Activated T-cell treated with anti-CD3 and anti-CD28 coated beads, Interleukin-2, amount 50 U/mL, for 72 hours (primary cell): ENCODE results near the gene NRCAM. TPM values are rescaled to one million over a fixed set of nuclear protein-coding genes. Genes with fewer than 3 reads are reported as not detected.
"Not testable (repeated sequence)": the region's sequence is repeated elsewhere in the genome, so short reads cannot be mapped to it uniquely, and the experiment has no call there.

Experiments
- ATAC-seq, 2 donors: fragments of 150-1000 bp; cut with Tn5 transposase; replicated peaks in 1 of 2; 2 replicates each; pipeline ENCODE4 v1.10.0; 2021; ENCODE audit warnings: moderate library complexity in 2 of 2, mild to moderate bottlenecking in 1 of 2
- DNase-seq, 2 donors: peaks; one replicate each; pipeline ENCODE4 v3.0.0; 2021 to 2022; ENCODE audit warnings: mixed read lengths in 1 of 2
- H3K27ac Mint-ChIP-seq: one replicate; pipeline ENCODE4 v1.8.0; 2022; ENCODE audit warnings: mild to moderate bottlenecking, moderate library complexity, mixed read lengths
- H3K27me3 Mint-ChIP-seq: one replicate; pipeline ENCODE4 v1.8.0; 2022; ENCODE audit warnings: low read depth, mixed read lengths
- H3K36me3 Mint-ChIP-seq, 2 donors: one replicate each; pipeline ENCODE4 v1.8.0; 2022; ENCODE audit warnings: mixed read lengths in 2 of 2, mild to moderate bottlenecking in 1 of 2; ENCODE audit not compliant: insufficient read depth in 2 of 2
- H3K4me1 Mint-ChIP-seq: one replicate; pipeline ENCODE4 v1.8.0; 2022; ENCODE audit warnings: low read depth, mixed read lengths
- H3K4me3 Mint-ChIP-seq, 2 donors: one replicate each; pipeline ENCODE4 v1.8.0; 2022; ENCODE audit warnings: mild to moderate bottlenecking in 2 of 2, mixed read lengths in 2 of 2, moderate library complexity in 2 of 2
- H3K9me3 Mint-ChIP-seq, 2 donors: one replicate each; pipeline ENCODE4 v1.8.0; 2022; ENCODE audit warnings: mixed read lengths in 2 of 2
- total RNA-seq, 2 donors: library from RNA; stranded (reverse); gene quantifications; one replicate each; pipeline ENCODE4 v1.2.3, GENCODE V29; 2022

The NRCAM gene
- total RNA-seq, 2 donors from 2014 or later, result 2.5 to 4.1 TPM

DNA sequence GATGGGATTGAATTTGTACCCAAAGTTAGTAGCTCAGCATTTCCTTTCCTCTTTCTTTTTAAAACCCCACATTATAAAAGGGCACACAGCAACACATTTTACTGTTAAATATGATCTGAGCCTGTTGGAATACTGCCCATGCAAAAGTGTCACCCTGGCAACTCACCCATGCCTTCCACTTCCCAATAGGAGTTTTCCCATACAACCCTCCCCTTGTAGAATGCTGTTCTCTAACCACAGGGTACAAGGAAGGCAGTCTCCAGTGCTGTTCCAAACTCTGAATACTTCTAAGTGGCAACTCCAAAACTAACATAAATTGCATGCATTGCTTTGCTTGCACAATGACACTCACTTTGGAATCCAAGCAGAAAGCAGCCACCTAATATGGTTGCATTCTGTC lies 60.8 kb downstream of the NRCAM start:
- DNase-seq (no peak), ATAC-seq (no peak)
- Mint-ChIP-seq H3K27me3 (peaks cover 11% of the 10 kb centered on the region), H3K9me3 (peaks cover under 1% of the 10 kb centered on the region in 2 donors), H3K4me3 (no peak overlapping the region), H3K27ac (no peak overlapping the region), H3K36me3 (no peaks in the 10 kb centered on the region), H3K4me1 (no peaks in the 10 kb centered on the region)

DNA sequence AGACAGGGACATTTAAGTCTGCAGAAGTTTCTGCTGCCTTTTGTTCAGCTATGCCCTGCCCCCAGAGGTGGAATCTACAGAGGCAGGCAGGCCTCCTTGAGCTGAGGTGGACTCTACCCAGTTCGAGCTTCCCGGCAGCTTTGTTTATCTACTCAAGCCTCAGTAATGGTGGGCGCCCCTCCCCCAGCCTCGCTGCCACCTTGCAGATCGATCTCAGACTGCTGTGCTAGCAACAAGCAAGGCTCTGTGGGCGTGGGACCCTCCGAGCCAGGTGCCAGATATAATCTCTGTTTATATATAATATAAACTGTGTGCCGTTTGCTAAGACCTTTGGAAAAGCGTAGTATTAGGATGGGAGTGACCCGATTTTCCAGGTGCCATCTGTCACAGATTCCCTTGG lies 63.1 kb downstream of the NRCAM start:
- H3K36me3 Mint-ChIP-seq, H3K27ac Mint-ChIP-seq, H3K4me1 Mint-ChIP-seq, DNase-seq, ATAC-seq, H3K4me3 Mint-ChIP-seq, H3K27me3 Mint-ChIP-seq, H3K9me3 Mint-ChIP-seq: not testable (repeated sequence)

DNA sequence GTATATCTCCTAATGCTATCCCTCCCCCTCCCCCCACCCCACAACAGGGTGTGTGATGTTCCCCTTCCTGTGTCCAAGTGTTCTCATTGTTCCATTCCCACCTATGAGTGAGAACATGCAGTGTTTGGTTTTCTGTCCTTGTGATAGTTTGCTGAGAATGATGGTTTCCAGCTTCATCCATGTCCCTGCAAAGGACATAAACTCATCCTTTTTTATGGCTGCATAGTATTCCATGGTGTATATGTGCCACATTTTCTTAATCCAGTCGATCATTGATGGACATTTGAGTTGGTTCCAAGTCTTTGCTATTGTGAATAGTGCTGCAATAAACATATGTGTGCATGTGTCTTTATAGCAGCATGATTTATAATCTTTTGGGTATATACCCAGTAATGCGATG lies 68.5 kb downstream of the NRCAM start:
- H3K27me3 Mint-ChIP-seq, H3K27ac Mint-ChIP-seq, ATAC-seq, H3K4me1 Mint-ChIP-seq, H3K9me3 Mint-ChIP-seq, H3K4me3 Mint-ChIP-seq, H3K36me3 Mint-ChIP-seq, DNase-seq: not testable (repeated sequence)

DNA sequence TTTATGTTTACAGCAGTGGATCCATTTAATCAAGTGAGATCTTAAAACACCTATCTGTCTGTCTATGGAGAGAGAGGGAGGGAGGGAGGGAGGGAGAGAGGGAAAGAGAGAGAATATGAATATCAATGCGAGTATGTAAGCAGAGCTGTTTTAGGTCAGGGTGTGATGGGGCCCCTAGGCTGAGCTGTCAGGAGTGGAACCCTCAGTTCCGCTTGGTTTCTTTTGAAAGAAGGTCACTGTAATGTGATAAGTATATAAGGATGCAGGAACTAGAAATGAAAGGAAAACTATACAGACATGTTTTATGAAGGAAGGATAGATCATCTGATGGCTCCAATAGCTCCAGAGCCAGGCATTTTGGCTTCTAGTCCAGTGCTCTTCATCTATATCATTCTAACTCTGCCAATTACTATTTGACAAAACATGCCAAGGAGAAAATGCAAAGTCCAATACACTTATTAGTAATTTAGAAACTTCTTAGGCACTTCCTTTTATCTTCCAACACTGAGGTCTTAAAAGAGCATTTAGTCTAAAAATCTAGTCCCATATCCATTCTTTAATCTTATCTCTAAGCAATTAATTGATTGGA lies 70.3 kb downstream of the NRCAM start:
- Mint-ChIP-seq H3K9me3 (peaks cover 6 to 7% of the 10 kb centered on the region in 2 donors), H3K36me3 (no peaks in the 10 kb centered on the region), H3K27me3 (no peaks in the 10 kb centered on the region), H3K4me1 (no peaks in the 10 kb centered on the region), H3K4me3 (no peak overlapping the region), H3K27ac (no peak overlapping the region)
- ATAC-seq (no peak), DNase-seq (no peak)

DNA sequence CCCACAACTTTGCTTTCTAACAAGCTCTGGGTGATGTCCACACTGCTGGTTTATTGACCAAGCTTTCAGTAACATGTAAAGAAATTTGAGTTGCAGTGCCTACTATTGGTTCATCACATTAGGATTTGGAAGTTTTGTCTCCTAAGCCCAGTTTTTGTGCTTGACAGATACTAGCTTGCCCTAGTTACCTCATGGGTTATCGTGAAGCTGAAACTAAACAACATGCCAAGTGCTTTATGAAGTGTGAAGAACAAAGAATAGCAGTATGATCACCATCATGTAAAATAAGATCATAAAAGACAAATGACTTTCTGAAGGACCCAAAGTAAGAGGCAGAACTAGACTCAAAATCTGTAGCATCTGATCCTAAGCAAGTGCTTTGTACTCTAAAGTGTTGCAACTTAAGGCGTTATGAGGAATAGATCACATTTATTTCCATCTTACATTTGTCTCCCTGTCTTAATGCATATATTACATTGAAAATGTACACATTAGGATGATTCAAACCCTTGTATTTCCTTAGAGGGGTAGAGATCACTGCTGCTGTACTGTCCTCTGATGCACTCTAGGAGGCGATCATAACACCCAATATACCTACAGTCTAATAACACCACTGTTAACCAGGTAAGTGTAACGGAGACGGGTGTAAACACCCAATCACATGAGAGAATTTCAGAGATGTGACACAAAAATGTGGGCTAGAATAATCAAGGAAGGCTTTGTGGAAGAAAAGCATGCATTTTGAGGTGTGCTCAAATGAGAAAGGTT lies 71.3 kb downstream of the NRCAM start:
- H3K4me1 Mint-ChIP-seq, result no peaks in the 10 kb centered on the region
- H3K27ac Mint-ChIP-seq, result no peak overlapping the region
- no peak for DNase-seq
- no peak overlapping the region for H3K4me3 Mint-ChIP-seq
- no peaks in the 10 kb centered on the region for H3K27me3 Mint-ChIP-seq
- H3K9me3 Mint-ChIP-seq, result peaks cover 2 to 5% of the 10 kb centered on the region in 2 donors
- ATAC-seq, result peak in 1 of 2 donors; percentile 60
- H3K36me3 Mint-ChIP-seq, result no peaks in the 10 kb centered on the region

DNA sequence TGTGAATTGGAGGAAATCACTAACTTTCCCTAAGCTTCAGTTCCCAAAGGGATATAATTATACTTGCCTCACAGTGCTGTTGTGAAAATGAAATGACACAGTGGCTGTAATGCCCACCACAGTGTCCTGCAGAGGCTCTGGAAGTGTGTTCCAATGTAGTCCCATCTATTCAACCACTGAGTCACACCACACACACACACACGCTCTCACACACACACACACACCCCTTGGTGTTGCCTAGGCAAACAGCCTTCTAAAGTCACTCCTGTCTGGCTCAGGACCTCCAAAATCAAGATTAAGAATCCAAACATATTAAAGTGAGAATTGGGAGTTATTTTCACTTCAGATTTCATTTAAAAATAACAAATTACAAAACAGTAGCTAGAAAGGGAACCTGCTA lies 73.3 kb downstream of the NRCAM start:
- Mint-ChIP-seq H3K4me1 (no peaks in the 10 kb centered on the region), H3K27ac (no peak overlapping the region), H3K4me3 (no peak overlapping the region), H3K27me3 (peaks cover 6% of the 10 kb centered on the region), H3K36me3 (no peaks in the 10 kb centered on the region), H3K9me3 (no peaks in the 10 kb centered on the region)
- no peak for ATAC-seq
- DNase-seq, result no peak

DNA sequence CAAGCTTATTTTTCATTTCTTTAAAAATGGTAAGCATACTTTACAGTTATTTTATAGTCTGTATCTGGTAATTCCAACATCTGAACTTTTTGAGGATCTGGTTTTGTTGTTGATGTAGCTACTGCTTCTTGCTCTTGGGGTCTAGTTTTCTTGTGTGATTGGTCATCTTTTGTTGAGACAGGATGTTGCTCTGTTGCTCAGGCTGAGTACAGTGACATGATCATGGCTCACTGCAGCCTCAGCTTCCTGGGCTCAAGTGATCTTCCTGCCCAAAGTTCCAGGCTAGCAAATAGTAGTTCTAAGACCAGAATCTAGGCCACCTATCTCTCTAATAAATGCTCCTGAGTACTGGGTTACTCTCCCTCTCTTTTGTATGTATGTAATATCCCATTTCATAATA lies 75.7 kb downstream of the NRCAM start:
- Mint-ChIP-seq H3K4me3 (no peak overlapping the region), H3K36me3 (no peaks in the 10 kb centered on the region)

DNA sequence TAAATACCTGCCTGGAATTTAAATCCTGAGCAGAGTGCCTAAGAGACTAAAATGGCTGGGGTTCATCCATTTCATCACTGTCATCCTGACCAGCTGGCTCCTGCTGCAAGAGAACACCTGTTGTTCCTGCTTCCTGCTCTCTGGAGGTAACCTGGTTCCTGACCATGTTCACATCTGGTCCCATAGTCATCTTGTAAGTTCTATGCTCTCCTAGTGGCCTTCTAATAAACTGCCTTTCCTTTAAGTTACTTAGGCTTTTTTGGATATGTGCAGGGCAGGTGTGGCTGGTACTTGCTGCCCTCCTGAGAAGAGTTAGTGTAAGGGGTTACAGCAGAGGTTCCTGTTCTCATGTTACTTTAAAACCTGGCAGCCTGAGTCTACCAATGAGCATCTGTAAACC lies 80.0 kb downstream of the NRCAM start:
- peaks cover 13% of the 10 kb centered on the region for H3K27me3 Mint-ChIP-seq
- no peaks in the 10 kb centered on the region for H3K4me1 Mint-ChIP-seq
- DNase-seq (no peak), ATAC-seq (no peak)
- H3K27ac Mint-ChIP-seq, result no peak overlapping the region
- H3K36me3 Mint-ChIP-seq, result peaks cover 0 to 2% of the 10 kb centered on the region in 2 donors
- peaks cover 5% of the 10 kb centered on the region in 2 donors for H3K9me3 Mint-ChIP-seq
- no peak overlapping the region for H3K4me3 Mint-ChIP-seq

More for the DNA sequence above, 75.7 kb downstream of the NRCAM start:
- no peaks in the 10 kb centered on the region for H3K4me1 Mint-ChIP-seq
- no peak overlapping the region for H3K27ac Mint-ChIP-seq
- no peak for ATAC-seq
- H3K9me3 Mint-ChIP-seq, result no peaks in the 10 kb centered on the region
- H3K27me3 Mint-ChIP-seq, result peaks cover 6% of the 10 kb centered on the region
- no peak for DNase-seq

DNA sequence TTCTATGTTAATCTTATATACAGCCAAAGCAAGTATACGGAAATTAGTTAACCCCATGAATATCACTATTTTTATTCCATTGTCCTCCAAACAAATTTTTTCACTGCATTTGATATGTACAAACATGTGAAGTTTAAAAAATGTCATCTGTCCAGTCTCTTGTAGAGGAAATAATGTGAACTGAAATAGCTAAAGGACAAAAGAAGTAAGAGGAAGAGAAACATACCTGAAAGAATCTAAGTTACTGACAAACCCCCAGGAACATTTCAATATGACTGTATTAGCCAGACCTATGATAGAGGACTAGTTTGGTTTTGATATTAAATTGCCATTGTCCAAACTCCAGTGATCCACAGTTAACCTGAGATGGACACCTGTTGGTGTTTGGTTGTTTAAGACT lies 80.6 kb downstream of the NRCAM start:
- ATAC-seq, result no peak
- H3K4me3 Mint-ChIP-seq, result no peak overlapping the region
- H3K27me3 Mint-ChIP-seq, result peaks cover 13% of the 10 kb centered on the region
- no peak for DNase-seq
- H3K36me3 Mint-ChIP-seq, result peaks cover 0 to 2% of the 10 kb centered on the region in 2 donors
- H3K27ac Mint-ChIP-seq, result no peak overlapping the region
- peaks cover 5% of the 10 kb centered on the region in 2 donors for H3K9me3 Mint-ChIP-seq
- no peaks in the 10 kb centered on the region for H3K4me1 Mint-ChIP-seq

DNA sequence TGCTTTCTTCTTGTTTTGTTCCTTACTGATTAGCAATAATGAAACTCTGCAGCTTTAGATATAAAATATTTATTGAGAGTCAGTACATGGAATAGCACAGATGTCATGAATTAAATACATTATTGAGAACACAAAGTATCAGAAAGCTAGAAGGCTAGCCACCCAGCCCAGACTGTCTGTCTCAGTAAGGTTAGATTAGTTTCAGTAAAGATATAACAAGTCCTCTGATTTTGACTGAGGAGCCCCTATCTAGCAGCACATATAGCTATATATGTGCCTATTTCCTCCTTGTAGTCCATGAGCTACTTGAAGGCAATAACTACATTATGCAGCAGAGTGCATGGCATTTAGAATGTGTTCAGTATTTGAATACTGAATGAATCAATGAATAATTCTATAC lies 81.3 kb downstream of the NRCAM start:
- Mint-ChIP-seq H3K27ac (no peak overlapping the region), H3K4me3 (no peak overlapping the region), H3K36me3 (peaks cover 0 to 2% of the 10 kb centered on the region in 2 donors), H3K27me3 (peaks cover 13% of the 10 kb centered on the region), H3K9me3 (peaks cover 5% of the 10 kb centered on the region in 2 donors), H3K4me1 (no peaks in the 10 kb centered on the region)
- no peak for DNase-seq
- no peak for ATAC-seq

DNA sequence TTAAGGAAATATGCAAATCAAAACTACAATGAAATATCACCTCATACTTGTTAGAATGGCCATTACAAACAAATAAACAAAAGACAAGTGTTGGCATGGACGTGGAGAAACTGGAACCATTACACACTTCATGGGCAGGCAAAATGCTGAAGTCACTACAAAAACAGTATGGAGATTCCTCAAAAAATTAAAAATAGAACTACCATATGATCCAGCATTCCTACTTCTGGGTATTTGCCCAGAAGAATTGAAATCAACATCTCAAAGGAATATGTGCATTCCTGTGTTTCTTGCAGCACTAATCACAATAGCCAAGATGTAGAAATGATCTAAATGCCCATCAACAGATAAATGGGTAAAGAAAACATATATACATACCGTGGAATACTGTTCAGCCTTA lies 83.6 kb downstream of the NRCAM start:
- H3K9me3 Mint-ChIP-seq, result peaks cover 5% of the 10 kb centered on the region in 2 donors
- H3K4me1 Mint-ChIP-seq, result no peaks in the 10 kb centered on the region
- H3K27me3 Mint-ChIP-seq, result peaks cover 7% of the 10 kb centered on the region
- no peak overlapping the region for H3K27ac Mint-ChIP-seq
- no peak overlapping the region for H3K4me3 Mint-ChIP-seq
- H3K36me3 Mint-ChIP-seq, result peaks cover 0 to 2% of the 10 kb centered on the region in 2 donors
- DNase-seq, result no peak
- ATAC-seq, result no peak

DNA sequence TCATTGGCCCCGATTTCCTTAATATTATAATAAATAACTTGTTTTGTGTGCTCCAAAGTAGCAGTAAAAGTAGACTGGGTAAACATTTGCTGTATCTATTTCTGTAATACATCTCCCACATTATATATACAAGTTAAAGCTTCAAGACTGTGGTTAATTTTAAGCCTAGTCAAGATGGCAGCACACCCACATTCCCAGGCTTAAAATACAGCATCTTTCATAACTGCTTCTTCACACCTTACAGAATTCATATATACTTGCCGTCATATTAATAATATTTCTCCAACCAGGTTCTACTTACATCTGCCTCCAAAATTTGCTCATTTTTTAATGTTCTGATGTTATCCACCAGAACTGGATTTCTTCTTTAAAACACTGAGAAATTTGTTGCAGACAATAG lies 85.6 kb downstream of the NRCAM start:
- Mint-ChIP-seq H3K4me3 (no peak overlapping the region), H3K9me3 (peaks cover 5% of the 10 kb centered on the region in 2 donors), H3K36me3 (peaks cover 0 to 2% of the 10 kb centered on the region in 2 donors), H3K27ac (no peak overlapping the region), H3K4me1 (no peaks in the 10 kb centered on the region), H3K27me3 (peaks cover 7% of the 10 kb centered on the region)
- DNase-seq, result no peak
- no peak for ATAC-seq

DNA sequence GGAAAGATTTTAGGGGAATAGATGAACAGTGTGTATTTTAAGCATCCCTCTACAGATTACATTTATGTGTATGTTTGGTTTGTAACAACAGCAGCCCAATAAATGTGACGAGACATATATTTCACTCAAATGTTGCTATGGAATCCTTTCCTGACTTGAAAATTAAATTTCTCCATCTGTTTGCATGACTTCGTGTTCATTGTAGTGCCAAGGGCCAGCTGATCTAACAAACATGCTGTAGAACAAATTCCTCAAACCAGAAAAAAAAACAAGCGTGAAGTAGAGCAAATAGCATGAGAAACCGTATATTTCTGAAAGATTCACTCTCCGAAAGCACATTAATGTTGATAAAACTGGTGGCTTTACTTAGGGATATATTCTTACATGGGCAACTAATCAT lies 87.8 kb downstream of the NRCAM start:
- Mint-ChIP-seq H3K36me3 (peaks cover 0 to 2% of the 10 kb centered on the region in 2 donors), H3K4me3 (no peak overlapping the region), H3K27ac (no peak overlapping the region), H3K4me1 (no peaks in the 10 kb centered on the region), H3K27me3 (no peaks in the 10 kb centered on the region), H3K9me3 (peaks cover 5% of the 10 kb centered on the region in 2 donors)
- no peak for ATAC-seq
- no peak for DNase-seq

DNA sequence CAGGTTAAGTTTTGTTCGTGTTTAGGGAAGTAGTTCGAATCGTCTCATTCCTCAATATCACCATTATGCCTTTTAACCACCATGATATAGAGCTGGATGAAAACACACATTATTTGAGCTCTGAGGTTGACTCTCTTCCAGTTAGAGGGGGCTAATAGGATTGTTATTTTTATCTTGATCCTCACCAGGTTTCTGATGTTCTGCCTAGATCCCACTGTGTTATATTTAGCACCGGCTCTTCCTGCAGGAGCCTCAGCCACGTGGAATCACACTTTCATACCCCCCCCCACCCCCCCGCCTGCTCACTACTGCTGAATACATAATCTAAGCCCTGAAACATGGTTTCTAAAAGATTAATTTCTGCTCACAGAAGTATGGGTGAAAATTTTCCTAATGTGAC lies 88.3 kb downstream of the NRCAM start:
- Mint-ChIP-seq H3K9me3 (peaks cover 5% of the 10 kb centered on the region in 2 donors), H3K4me3 (no peak overlapping the region)
- no peak for ATAC-seq

More for the DNA sequence above, 88.3 kb downstream of the NRCAM start:
- peaks cover 0 to 2% of the 10 kb centered on the region in 2 donors for H3K36me3 Mint-ChIP-seq
- H3K27me3 Mint-ChIP-seq, result no peaks in the 10 kb centered on the region
- H3K27ac Mint-ChIP-seq, result no peak overlapping the region
- no peak for DNase-seq
- no peaks in the 10 kb centered on the region for H3K4me1 Mint-ChIP-seq
